SU-DHL-6 (cell line): ENCODE measurements around the gene MDP1.

Experiments
- CTCF ChIP-seq: fragments of 200-600 bp; sonication (generic); IDR thresholded peaks from one replicate; pipeline ENCODE4 v1.5.1; 2017; ENCODE audit warnings: antibody characterized with exemption, mild to moderate bottlenecking, low read length, moderate library complexity; ENCODE audit not compliant: insufficient read depth, poor library complexity, severe bottlenecking
- EZH2phosphoT487 ChIP-seq: fragments of 200-600 bp; sonication (generic), shearing (Covaris generic); conservative IDR thresholded peaks from 2 replicates; pipeline ENCODE4 v1.6.1; 2018; ENCODE audit warnings: mild to moderate bottlenecking, antibody characterized with exemption, low read length, moderate library complexity, mixed read lengths

- no peak for TF ChIP-seq EZH2phosphoT487
- TF ChIP-seq CTCF: no peak
Measured at GRCh38 chr14:24206260-24207103, 9.4 kb downstream of the MDP1 start.
